ENCODE data around the gene NRXN3. TPM values are rescaled to one million over a fixed set of nuclear protein-coding genes. Genes with fewer than 3 reads are reported as not detected.
"Not testable (repeated sequence)": the region's sequence is repeated elsewhere in the genome, so short reads cannot be mapped to it uniquely, and the experiment has no call there.

Gene NRXN3
- polyA plus RNA-seq, 3 donors = 6.4 to 7.9 (median 6.9) TPM

DNA sequence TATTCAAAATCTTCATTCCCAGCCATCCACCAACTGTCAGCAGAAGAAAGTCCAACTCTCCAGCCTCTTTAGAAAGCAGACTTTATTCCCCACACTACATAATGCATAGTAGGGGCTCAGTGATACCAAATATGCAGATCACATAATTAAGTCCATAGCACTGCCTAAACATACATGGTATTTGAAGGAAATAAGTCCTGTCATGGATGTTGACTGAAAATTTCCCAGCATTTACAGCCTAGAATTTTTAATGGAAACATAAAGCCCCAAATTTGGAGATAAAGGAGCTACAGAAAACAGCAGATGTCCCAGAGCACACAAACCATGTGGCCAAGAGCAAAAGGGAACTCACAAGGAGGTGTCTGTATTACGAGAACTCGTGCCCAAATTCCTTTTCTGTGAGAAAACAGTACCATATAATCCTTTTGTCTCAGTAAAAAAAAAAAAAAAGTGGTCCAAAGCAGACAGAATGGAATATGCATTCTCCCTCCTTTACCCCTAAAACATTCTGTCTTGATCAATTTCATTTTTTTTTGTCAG lies 920.5 kb downstream of the NRXN3 start:
- DNase-seq (ENCODE audit: extremely low read depth in 1 of 11, low read depth in 9 of 11, low spot score in 4 of 11) = no peak

- DNase-seq (ENCODE audit: extremely low read depth in 1 of 11, low read depth in 9 of 11, low spot score in 4 of 11) = no peak
Observed at GRCh38 chr14:79091381-79091963, 921.3 kb downstream of the NRXN3 start.

GRCh38 chr14:79093531-79093930 lies 923.4 kb downstream of the NRXN3 start:
- DNase-seq (ENCODE audit: extremely low read depth in 1 of 11, low read depth in 9 of 11, low spot score in 4 of 11) = no peak

- DNase-seq (ENCODE audit: extremely low read depth in 1 of 11, low read depth in 9 of 11, low spot score in 4 of 11) = no peak
Observed at GRCh38 chr14:79094951-79095350, 924.8 kb downstream of the NRXN3 start.

GRCh38 chr14:79096811-79097210 lies 926.6 kb downstream of the NRXN3 start:
- no peak for DNase-seq (ENCODE audit: extremely low read depth in 1 of 11, low read depth in 9 of 11, low spot score in 4 of 11)

DNA sequence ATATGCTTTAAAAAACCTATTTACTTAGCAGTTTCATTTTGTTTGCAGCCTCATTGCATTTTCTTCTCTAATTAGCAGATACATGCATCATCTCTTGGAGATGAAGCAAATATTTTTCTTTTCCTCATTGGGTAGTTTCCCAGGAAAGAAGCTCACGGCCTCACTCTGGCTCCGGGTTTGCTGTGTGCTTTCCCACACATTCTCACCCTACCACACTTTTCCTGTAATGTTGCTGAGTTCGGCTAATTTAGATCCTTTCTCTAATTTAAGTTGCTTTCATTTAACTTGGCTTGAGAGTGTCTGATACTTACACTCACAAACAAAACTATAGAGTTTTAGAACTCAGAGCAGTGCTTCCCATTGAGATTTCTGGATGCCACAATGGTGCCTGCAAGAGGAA lies 928.2 kb downstream of the NRXN3 start:
- DNase-seq (ENCODE audit: extremely low read depth in 1 of 11, low read depth in 9 of 11, low spot score in 4 of 11) = no peak

GRCh38 chr14:79100578-79100977 lies 930.4 kb downstream of the NRXN3 start:
- DNase-seq (ENCODE audit: extremely low read depth in 1 of 11, low read depth in 9 of 11, low spot score in 4 of 11) = no peak

- DNase-seq (ENCODE audit: extremely low read depth in 1 of 11, low read depth in 9 of 11, low spot score in 4 of 11) = no peak
Observed at GRCh38 chr14:79101388-79101787, 931.2 kb downstream of the NRXN3 start.

DNA sequence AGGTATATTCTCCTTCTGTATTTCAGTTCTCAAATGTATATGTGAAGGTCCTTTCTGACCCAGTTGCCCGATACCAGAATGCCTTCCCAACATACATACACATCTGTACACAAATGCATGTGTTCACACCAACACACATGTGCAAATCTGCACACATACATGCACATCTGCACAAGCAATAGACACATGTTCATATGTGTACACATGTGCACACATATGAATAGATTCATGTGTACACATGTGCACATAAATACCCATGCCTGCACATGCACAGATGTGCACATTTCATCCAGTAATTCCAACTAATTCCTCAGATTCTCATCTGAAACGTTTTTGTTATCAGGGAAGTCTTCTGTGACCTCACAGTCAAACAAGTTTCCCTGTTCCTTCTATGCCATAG lies 933.6 kb downstream of the NRXN3 start:
- no peak for DNase-seq (ENCODE audit: extremely low read depth in 1 of 11, low read depth in 9 of 11, low spot score in 4 of 11)

- not testable (repeated sequence) for DNase-seq (ENCODE audit: extremely low read depth in 1 of 11, low read depth in 9 of 11, low spot score in 4 of 11)
Observed at GRCh38 chr14:79110564-79110963, 940.4 kb downstream of the NRXN3 start.

GRCh38 chr14:79111987-79112501 lies 941.9 kb downstream of the NRXN3 start:
- DNase-seq (ENCODE audit: extremely low read depth in 1 of 11, low read depth in 9 of 11, low spot score in 4 of 11) = no peak

- DNase-seq (ENCODE audit: extremely low read depth in 1 of 11, low read depth in 9 of 11, low spot score in 4 of 11) = no peak
Observed at GRCh38 chr14:79117561-79117960, 947.4 kb downstream of the NRXN3 start.

GRCh38 chr14:79118291-79118690 lies 948.1 kb downstream of the NRXN3 start:
- no peak for DNase-seq (ENCODE audit: extremely low read depth in 1 of 11, low read depth in 9 of 11, low spot score in 4 of 11)

DNA sequence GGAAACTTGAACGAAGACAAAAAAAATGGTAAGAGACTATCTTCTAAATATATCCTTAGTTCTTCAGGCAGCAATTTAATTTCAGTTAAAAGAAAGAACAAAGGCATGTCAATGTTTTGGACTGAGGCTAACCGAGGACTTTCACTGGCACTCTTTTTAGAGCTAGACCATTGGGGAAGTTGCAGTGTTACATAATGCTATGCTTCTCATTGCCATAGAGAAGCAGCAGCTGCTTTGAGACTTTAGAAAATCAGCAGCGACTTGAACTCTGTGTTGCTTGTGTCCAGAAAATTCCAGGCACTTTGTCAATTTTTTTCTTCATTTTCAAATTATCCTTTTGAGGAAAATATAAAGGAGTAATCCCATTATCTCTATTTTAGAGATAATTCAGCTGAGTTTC lies 964.2 kb downstream of the NRXN3 start:
- peak in 1 of 11 donors; percentile 2 for DNase-seq (ENCODE audit: extremely low read depth in 1 of 11, low read depth in 9 of 11, low spot score in 4 of 11)

GRCh38 chr14:79136071-79137044 lies 966.2 kb downstream of the NRXN3 start:
- DNase-seq (ENCODE audit: extremely low read depth in 1 of 11, low read depth in 9 of 11, low spot score in 4 of 11) = no peak

GRCh38 chr14:79137045-79137430 lies 966.9 kb downstream of the NRXN3 start:
- no peak for DNase-seq (ENCODE audit: extremely low read depth in 1 of 11, low read depth in 9 of 11, low spot score in 4 of 11)

GRCh38 chr14:79137836-79138235 lies 967.7 kb downstream of the NRXN3 start:
- no peak for DNase-seq (ENCODE audit: extremely low read depth in 1 of 11, low read depth in 9 of 11, low spot score in 4 of 11)

GRCh38 chr14:79144896-79145295 lies 974.7 kb downstream of the NRXN3 start:
- no peak for DNase-seq (ENCODE audit: extremely low read depth in 1 of 11, low read depth in 9 of 11, low spot score in 4 of 11)

DNA sequence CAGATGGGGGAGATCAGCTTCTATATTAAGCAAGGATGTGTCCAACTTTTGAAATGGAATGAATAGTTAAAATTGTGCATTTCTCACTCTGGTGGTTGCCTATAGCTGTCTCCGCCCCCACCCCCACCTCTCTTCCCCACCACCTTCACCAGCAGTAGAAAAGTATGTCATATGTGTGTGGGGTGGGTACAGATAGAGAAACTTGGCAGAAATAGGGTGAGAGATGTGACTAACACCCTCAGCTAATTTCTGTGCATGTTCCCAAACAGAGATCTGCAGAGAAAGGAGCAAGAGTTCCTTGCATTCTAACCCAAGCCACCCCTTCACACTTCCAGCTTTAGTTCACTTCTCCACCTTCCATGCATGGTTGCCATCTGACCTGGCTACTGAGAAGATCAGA lies 980.1 kb downstream of the NRXN3 start:
- no peak for DNase-seq (ENCODE audit: extremely low read depth in 1 of 11, low read depth in 9 of 11, low spot score in 4 of 11)

- no peak for DNase-seq (ENCODE audit: extremely low read depth in 1 of 11, low read depth in 9 of 11, low spot score in 4 of 11)
Observed at GRCh38 chr14:79157369-79157768, 987.2 kb downstream of the NRXN3 start.
